GM19467 (cell line): ENCODE measurements around the gene OR52K2.
"Not testable (repeated sequence)": the region's sequence is repeated elsewhere in the genome, so short reads cannot be mapped to it uniquely, and the experiment has no call there.

ENCODE experiments used
- ATAC-seq: cut with Tn5 transposase; IDR thresholded peaks from one replicate; pipeline ENCODE4 v1.9.1; 2021; ENCODE audit warnings: mild to moderate bottlenecking, moderate library complexity; ENCODE audit not compliant: unreplicated experiment

The OR52K2 gene

DNA sequence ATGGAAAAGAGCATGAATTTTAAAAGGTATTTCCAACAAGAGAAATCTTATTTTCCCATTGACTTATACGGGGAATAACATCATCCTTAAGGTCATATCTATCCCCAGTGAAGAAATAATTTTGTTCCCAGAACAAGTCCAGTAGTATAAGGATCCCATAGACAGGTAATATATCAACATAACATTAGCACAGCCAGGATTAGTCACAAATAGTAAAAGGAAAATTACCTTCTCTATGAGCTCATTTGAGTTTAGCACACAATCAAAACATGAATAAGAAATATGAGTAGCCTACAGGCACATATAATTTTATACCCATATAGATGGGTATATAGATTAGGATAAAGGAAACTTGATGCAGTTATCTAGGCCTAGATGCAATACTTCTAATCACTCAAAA lies 30.5 kb downstream of the OR52K2 start:
- ATAC-seq = no peak

DNA sequence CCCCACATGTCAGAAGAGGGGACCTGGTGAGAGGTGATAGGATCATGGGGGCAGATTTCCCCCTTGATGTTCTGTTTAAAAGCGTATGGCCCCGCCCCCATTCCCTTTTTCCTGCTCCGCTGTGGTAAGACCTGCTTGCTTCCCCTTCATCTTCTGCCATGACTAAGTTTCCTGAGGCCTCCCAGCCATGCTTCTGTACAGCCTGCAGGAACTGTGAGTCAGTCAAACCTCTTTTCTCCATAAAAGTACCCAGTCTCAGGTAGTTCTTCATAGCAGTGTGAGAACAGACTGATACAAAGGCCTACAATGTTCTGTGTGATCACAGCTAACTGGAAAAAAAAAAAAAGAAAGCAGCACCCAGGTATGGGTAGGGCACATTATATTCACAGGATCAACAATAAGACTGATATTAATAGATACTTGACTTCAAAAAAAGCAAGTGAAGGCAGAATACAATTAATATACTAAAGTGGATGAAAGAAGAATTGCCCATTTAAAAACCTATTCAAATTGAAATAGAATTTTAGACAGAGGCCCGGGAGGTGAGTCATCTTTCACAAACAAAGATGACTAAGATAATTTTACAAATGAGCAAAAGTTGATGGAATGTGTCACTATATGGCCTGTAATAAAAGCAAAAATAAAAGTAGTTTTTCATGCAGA lies 31.6 kb downstream of the OR52K2 start:
- no peak for ATAC-seq

DNA sequence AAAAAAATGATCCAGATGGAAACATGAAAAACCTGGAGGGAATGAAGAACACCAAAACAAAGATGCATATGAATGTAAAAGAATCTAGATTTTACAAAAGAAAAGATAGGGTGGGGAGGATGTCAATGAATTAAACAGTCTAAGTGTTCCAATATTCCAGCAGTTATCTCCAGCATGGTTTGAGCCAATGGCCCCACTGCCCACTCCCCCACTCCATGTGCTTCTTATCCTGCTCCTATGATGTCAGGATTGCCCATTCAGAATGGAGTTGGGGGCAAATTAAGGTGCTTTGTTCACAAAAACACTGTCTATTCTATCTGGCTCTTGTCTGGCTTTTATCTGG lies 32.1 kb downstream of the OR52K2 start:
- ATAC-seq = no peak

DNA sequence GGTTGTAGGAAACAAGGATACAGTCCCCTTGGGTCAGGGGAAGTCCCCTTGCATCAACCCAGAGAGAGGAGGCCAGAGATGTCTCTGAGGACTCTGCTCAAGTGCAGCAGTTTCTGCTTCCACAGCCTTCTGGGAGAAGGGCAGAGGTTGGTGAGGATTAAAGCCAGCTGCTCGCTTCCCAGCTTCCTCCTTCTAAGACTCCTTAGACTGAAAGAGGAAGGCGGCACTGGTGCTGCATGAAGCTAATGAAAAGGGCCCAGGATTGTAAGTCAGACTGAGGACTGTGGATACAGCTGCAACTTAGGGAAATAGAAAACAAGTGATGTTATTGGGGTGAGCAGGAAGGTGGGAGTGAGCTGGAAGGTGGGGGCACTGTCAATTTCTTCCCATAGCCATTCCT lies 33.4 kb downstream of the OR52K2 start, which contains the start of gene OR52K1:
OR52K1 (plus strand) TSS at position 202 of the 400 bp plus-strand sequence. CDS start 6,255 bp downstream, outside the sequence.
- no peak for ATAC-seq

DNA sequence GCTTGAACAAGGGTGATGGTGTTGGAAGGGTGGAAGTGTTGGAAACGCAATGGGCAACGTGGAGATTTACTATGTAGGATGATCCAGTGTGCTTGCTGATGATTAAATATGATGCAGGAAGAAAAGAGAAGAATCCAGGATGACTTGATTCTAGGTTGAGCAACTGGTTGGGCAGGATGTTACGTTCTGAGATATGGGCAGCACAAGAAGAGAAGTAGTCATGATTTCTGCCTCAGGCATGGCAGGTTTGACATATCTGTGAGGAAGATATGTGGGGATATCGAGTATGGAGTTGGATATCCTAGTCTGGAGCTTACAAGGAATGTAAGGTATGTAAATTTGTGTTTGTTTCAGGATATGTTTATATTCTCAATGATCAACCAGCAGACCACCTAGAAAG lies 35.2 kb downstream of the OR52K2 start:
- no peak for ATAC-seq

DNA sequence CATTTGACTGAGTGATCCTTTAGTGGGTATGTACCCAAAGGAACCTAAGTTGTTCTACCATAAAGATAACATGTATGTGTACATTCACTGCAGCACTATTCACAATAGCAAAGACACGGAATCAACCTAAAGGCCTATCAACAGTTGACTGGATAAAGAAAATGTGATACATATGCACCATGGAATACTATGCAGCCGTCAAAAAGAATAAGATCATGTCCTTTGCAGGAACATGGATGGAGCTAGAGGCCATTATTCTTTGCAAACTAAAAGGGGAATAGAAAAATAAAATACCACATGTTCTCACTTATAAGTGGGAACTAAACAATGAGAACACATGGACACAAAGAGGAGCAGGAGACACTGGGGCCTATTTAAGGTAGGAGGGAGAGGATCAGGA lies 42.3 kb downstream of the OR52K2 start:
- ATAC-seq = not testable (repeated sequence)

DNA sequence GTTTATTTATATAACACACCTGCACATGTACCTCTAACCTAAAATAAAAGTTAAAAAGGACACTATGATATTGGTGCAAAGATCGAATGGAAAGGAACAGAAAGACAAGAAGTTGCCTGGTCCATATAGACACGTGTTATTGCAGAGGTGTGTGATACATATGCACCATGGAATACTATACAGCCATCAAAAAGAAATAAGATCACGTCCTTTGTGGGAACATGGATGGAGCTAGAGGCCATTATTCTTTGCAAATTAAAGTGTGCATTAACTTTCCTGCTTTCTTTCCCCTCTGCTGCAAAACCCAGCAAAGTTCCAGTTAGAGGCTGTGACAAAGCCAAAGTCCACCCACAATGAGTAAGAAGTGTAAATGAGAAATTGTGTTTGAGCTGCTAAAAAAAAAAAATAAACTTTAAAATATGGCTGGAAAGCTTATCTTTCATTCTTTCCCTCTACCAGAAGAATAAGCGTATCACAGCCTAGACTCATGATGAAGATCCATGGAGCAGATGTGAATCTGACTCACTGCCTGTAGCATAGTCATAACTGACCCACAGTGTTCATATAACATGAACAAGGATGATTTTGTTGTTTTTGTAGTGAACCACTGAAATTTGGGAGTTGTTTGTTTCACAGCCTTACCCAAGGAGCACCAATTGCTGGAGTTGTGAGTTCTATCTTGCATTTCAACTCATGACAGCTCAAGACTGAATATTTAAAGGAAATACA lies 42.9 kb downstream of the OR52K2 start:
- ATAC-seq = no peak

DNA sequence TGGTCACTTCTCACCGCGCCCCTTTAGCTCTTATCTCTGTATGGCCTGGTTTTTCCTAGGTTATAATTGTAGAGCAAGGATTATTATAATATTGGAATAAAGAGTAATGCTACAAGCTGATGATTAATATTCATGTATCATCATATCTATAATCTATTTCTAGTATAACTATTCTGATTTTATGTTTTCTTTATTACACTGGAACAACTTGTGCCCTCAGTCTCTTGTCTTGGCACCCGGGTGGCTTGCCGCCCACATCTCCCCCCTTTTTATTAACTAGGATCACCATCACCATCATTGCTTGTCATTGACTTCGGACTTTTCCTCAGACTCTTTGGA lies 44.4 kb downstream of the OR52K2 start:
- ATAC-seq = no peak

DNA sequence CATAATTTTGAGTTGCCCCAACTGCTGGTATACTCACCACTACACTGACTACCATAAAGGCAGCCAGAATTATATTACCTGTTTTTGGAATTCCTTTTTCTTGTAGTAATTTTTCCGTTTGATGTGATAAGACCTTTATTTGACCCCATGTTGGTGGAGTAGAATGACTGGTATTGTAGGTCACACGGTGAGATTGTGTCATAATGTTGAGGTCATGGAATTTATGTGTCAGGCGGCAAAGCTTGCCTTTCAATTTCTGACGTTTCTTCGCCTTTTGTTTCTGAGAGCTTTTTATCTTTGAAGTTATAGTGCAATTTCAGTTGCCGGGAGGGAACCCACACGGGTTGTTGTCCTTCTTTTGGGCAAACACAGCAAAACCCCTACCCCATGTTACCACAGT lies 46.4 kb downstream of the OR52K2 start:
- no peak for ATAC-seq

DNA sequence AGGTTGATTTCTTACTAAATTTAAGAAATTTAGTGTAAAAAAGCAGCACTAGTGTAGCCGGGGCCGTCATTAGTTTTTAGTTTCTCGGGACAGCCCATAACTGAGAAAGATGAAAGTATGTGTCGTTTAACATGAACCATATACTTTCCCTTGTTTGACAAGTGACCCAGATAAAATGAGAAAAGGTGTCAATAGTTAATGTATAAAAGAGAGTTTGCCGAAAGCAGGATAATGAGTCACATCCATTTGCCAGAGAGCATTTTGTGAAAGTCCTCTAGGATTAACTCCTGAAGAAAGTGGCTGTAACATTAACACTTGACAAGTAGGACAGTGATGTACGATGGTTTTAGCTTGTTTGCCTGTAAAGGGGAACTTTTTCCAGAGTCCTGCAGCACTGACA lies 46.9 kb downstream of the OR52K2 start:
- no peak for ATAC-seq

DNA sequence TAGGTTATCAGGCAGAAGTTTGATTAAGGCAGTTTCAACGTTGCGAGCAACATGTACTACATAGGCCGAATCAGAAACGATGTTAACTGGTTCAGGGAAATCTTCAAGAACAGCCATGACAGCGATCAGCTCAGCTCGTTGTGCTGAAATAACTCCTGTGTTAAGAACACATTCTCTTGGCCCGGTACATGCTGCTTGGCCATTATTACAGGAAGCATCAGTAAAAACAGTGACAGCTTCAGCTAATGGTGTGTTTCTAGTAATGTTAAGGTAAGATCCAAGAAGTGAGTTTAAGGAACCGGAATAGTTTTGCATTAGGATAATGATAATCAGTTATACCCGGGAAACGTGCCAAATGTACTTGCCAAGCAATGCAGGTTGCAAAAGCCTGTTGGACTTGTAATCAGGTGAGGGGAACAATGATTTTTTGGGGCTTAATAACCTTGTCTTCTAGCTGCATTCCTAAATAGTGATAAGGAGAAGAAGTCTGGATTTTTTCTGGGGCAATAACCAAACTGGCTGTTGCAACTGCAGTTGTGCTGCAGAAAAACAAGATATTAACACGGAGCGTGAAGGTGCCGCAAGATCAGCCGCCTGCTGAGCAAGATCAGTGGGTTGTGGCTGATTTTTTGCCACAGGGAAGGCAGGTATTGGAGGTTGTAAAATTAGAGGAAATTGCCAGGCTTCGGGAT lies 47.6 kb downstream of the OR52K2 start:
- no peak for ATAC-seq
